ENCODE data around the gene SEZ6. TPM values are rescaled to one million over a fixed set of nuclear protein-coding genes. Genes with fewer than 3 reads are reported as not detected.
"Not testable (repeated sequence)": the region's sequence is repeated elsewhere in the genome, so short reads cannot be mapped to it uniquely, and the experiment has no call there.

Gene SEZ6
- total RNA-seq, 2 donors from 2014 or later: 0.12 to 0.31 TPM

- intact Hi-C loops (cut with DNase I): loop anchor here in 1 of 2 donors (5.0 kb wide), 2 partner anchors 47 to 222 kb away; partner anchors contain the start of genes DHRS13, NEK8 and TLCD1
- DNase-seq (peak; percentile 69), ATAC-seq (no peak)
Observed at GRCh38 chr17:28949185-28950016, 56.4 kb downstream of the SEZ6 start.

DNA sequence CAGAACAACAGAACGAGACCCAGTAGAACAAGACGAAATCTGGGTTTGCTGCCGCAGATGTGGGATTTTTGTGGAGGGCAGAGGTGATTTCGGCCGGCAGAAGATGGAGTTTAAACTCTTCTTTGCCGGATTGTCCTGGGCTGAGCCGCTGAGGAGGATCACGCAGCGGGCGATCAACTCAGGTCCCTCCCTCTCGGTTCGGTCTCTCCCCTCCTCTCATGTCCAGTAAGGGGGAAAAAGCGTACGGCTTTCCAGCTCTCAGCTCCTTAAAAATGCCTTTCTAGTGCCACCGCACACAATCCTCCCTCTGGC, 57.0 kb downstream of the SEZ6 start:
- intact Hi-C loops (cut with DNase I): loop anchor here in 1 of 2 donors (5.0 kb wide), 1 partner anchor 222 kb away; the partner anchor contains the start of genes NEK8 and TLCD1
- ATAC-seq: no peak

DNA sequence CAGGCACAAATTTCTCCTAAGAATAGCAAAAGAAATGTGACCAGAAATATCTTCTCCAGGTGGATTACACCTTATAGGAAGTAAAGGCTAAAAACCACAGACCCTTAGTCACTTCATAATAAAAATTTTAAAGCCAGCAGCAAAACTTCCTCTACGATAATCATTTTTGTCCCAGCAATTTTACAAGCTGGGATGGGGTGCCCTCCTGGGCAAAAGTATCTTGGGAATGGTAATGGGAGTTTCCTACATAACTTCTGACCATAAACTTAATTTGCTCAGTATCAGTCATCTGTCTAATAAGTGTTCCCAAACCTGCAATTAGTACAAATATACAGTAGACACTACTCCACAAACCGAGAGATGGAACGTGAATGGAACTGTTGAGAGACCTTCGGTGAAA, 57.5 kb downstream of the SEZ6 start:
- ATAC-seq (no peak), DNase-seq (no peak)
- intact Hi-C loops (cut with DNase I): loop anchor here in 1 of 2 donors (5.0 kb wide), 1 partner anchor 221 kb away; the partner anchor contains the start of genes NEK8 and TLCD1

More for the DNA sequence above, 57.0 kb downstream of the SEZ6 start:
- DNase-seq: no peak

GRCh38 chr17:28947639-28948038, 58.2 kb downstream of the SEZ6 start:
- no peak for ATAC-seq
- intact Hi-C loops (cut with DNase I): loop anchor here in 1 of 2 donors (5.0 kb wide), 1 partner anchor 220 kb away; the partner anchor contains the start of genes NEK8 and TLCD1
- DNase-seq: no peak

GRCh38 chr17:28946239-28946638, 59.6 kb downstream of the SEZ6 start:
- intact Hi-C loops (cut with DNase I): loop anchor here in 1 of 2 donors (5.0 kb wide), 1 partner anchor 219 kb away; the partner anchor contains the start of genes NEK8 and TLCD1
- no peak for ATAC-seq
- DNase-seq: no peak

GRCh38 chr17:28944862-28945741, 60.7 kb downstream of the SEZ6 start:
- DNase-seq: no peak
- intact Hi-C loops (cut with DNase I): loop anchor here in 1 of 2 donors (5.0 kb wide), 1 partner anchor 218 kb away; the partner anchor contains the start of genes NEK8 and TLCD1
- no peak for ATAC-seq

DNA sequence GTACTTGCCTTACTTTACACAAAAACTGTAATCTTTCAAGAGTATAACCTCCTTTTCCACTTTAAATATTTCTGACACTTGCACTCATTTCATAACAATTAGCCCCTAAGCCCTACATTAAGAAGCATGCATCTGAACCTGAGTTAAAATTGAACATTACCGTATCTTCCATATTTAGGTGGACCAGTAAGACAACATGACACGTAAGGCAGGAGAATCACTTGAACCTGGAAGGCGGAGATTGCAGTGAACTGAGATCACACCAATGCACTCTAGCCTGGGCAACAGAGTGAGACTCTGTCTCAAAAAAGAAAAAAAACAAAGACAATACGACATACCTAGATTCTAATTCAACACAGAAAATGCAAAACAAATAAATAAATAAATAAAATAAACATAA, 61.5 kb downstream of the SEZ6 start:
- no peak for DNase-seq
- no peak for ATAC-seq
- intact Hi-C loops (cut with DNase I): no loop called here

GRCh38 chr17:28942925-28943324, 62.9 kb downstream of the SEZ6 start:
- intact Hi-C loops (cut with DNase I): no loop called here
- DNase-seq (no peak), ATAC-seq (no peak)

DNA sequence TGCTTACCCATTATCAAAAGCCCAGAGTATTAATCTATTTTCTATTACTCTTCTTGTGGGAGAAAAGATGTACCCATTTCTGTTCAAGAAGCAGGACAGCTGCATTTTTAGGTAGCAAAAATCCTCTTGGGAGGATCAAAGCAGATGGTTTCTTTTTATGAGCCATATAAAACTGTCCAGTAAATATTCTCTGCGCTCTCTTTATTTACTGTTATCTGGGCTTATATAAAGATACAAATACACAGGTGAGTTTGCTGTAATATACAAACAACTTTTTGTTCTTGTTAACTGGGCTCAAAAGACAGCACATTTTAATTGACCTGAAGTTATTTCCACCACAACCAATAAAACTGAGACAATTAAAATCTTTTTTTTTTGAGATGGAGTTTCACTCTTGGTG, 64.6 kb downstream of the SEZ6 start:
- ATAC-seq (no peak), DNase-seq (no peak)
- intact Hi-C loops (cut with DNase I): no loop called here

GRCh38 chr17:28940675-28941074, 65.2 kb downstream of the SEZ6 start:
- ATAC-seq (peak; percentile 38 to 52), DNase-seq (peak; percentile 25)
- intact Hi-C loops (cut with DNase I): no loop called here

- ATAC-seq (no peak), DNase-seq (no peak)
- intact Hi-C loops (cut with DNase I): no loop called here
Observed at GRCh38 chr17:28940142-28940541, 65.7 kb downstream of the SEZ6 start.

- ATAC-seq: peak; percentile 73 to 79
- DNase-seq: peak; percentile 26
- intact Hi-C loops (cut with DNase I): no loop called here
Observed at GRCh38 chr17:28938552-28938951, 67.3 kb downstream of the SEZ6 start.

- no peak for DNase-seq
- intact Hi-C loops (cut with DNase I): no loop called here
- ATAC-seq: peak; percentile 30 to 43
Observed at GRCh38 chr17:28937044-28937729, 68.6 kb downstream of the SEZ6 start.

GRCh38 chr17:28935744-28936460, 69.9 kb downstream of the SEZ6 start:
- intact Hi-C loops (cut with DNase I): no loop called here
- ATAC-seq (no peak), DNase-seq (no peak)

GRCh38 chr17:28934508-28934907, 71.3 kb downstream of the SEZ6 start:
- DNase-seq; ATAC-seq; intact Hi-C loops (cut with DNase I): not testable (repeated sequence)

GRCh38 chr17:28929787-28930186, 76.0 kb downstream of the SEZ6 start:
- ATAC-seq: no peak
- intact Hi-C loops (cut with DNase I): no loop called here
- no peak for DNase-seq

GRCh38 chr17:28928061-28928460, 77.8 kb downstream of the SEZ6 start:
- intact Hi-C loops (cut with DNase I): no loop called here
- no peak for ATAC-seq
- DNase-seq: no peak

GRCh38 chr17:28926786-28927185, 79.0 kb downstream of the SEZ6 start:
- intact Hi-C loops (cut with DNase I): no loop called here
- ATAC-seq: no peak

DNA sequence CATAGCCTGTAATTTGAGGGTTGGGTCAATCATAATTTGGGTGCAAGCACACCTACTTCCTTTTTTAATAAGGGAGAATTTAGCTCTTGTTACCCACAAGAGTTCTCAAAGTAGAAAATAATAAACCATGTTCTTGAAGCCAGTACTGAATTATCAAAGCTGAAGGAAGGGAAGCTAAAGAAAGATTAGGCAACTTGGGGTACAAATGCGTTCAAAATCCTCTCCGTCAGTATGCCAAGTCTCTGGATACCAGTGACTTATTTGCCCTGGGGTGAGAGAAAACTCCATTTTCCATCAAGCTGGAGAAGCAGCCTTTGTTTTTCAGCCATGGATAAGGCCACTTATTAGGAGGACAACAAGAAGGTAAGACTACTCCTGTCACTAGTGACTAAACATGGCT, 79.5 kb downstream of the SEZ6 start:
- intact Hi-C loops (cut with DNase I): no loop called here
- ATAC-seq (no peak), DNase-seq (no peak)

More at GRCh38 chr17:28926786-28927185, 79.0 kb downstream of the SEZ6 start:
- no peak for DNase-seq
